HG03354 (cell line): Measurements from ENCODE around the gene HOXD1.
A peak's percentile ranks its signal among the peaks of the same experiment; 100 is the strongest.

Source experiments
- ATAC-seq: cut with Tn5 transposase; IDR thresholded peaks from one replicate; pipeline ENCODE4 v1.9.1; 2021; ENCODE audit warnings: mild to moderate bottlenecking; ENCODE audit not compliant: unreplicated experiment, poor library complexity, severe bottlenecking

HOXD1 gene

GRCh38 chr2:176187899-176188773 lies at the start of gene HOXD1:
Gene HOXD1, plus strand, starts transcription at chr2:176188668. Its CDS starts 134 bp downstream, at chr2:176188802.
- ATAC-seq, result no peak

- no peak for ATAC-seq
Measured at GRCh38 chr2:176138923-176139660, 49.4 kb upstream of the HOXD1 start.

- peak; percentile 6 for ATAC-seq
Measured at GRCh38 chr2:176139661-176140512, 48.6 kb upstream of the HOXD1 start.

GRCh38 chr2:176140513-176141317 lies 47.8 kb upstream of the HOXD1 start:
- ATAC-seq, result peak; percentile 95

- ATAC-seq, result no peak
Measured at GRCh38 chr2:176142281-176142680, 46.2 kb upstream of the HOXD1 start.

GRCh38 chr2:176145085-176145969 lies 43.1 kb upstream of the HOXD1 start:
- ATAC-seq, result no peak

- ATAC-seq, result no peak
Measured at GRCh38 chr2:176146101-176146500, 42.4 kb upstream of the HOXD1 start.

- ATAC-seq, result no peak
Measured at GRCh38 chr2:176146645-176147044, 41.8 kb upstream of the HOXD1 start.

GRCh38 chr2:176147210-176147799 lies 41.2 kb upstream of the HOXD1 start:
- ATAC-seq, result no peak

GRCh38 chr2:176147800-176148496 lies 40.5 kb upstream of the HOXD1 start:
- no peak for ATAC-seq

GRCh38 chr2:176148751-176149421 lies 39.6 kb upstream of the HOXD1 start:
- no peak for ATAC-seq

GRCh38 chr2:176149481-176149938 lies 39.0 kb upstream of the HOXD1 start:
- no peak for ATAC-seq

GRCh38 chr2:176149939-176150583 lies 38.4 kb upstream of the HOXD1 start:
- ATAC-seq, result no peak

- no peak for ATAC-seq
Measured at GRCh38 chr2:176150584-176151441, 37.7 kb upstream of the HOXD1 start.
